GM12875 (cell line): Measurements from ENCODE around the gene SPHK1.

ENCODE experiments used
- H3K4me3 ChIP-seq: one replicate; pipeline ENCODE4 v1.5.1; 2011; ENCODE audit warnings: low read depth, low read length, control low read depth
- CTCF ChIP-seq: IDR thresholded peaks from 2 replicates; pipeline ENCODE4 v1.5.1; 2011; ENCODE audit warnings: low read depth, mild to moderate bottlenecking, control low read depth, inconsistent platforms, low read length, moderate library complexity, borderline replicate concordance; ENCODE audit not compliant: insufficient read depth

The SPHK1 gene

DNA sequence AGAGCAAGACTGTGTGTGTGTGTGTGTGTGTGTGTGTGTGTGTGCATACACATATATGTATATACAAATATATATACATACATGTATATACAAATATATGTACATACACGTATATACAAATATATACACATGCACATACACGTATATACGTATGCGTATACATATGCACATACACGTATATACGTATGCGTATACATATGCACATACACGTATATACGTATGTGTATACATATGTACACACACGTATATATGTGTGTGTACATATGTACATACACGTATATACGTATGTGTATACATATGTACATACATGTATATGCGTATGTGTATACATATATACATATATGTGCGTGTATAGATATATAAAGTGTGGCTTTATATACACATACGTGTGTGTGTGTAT, 31.4 kb downstream of the SPHK1 start:
- H3K4me3 ChIP-seq, result no peak overlapping the region
- no peak for TF ChIP-seq CTCF

GRCh38 chr17:76416457-76416856, 32.0 kb downstream of the SPHK1 start:
- TF ChIP-seq CTCF, result no peak
- no peak overlapping the region for H3K4me3 ChIP-seq

DNA sequence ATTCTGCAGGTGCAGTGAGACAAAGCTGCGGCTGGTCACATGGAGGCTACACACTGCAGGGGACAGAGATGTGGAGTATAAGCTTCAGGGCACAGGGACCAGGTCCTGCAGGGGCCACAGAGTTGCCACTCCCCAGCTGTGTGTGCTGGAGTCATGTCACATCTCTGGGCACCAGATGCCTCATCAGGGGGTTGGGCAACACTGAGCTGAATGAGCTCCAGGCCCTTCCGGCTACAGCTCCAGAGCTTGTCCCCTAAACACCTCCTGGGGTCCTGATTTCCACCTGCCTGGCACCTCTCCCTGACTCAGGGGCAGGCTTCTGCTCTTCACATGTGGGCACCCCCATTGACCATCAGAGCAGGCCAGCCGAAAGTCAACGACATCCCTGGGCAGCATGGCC, 32.5 kb downstream of the SPHK1 start:
- no peak for TF ChIP-seq CTCF
- H3K4me3 ChIP-seq, result no peak overlapping the region

DNA sequence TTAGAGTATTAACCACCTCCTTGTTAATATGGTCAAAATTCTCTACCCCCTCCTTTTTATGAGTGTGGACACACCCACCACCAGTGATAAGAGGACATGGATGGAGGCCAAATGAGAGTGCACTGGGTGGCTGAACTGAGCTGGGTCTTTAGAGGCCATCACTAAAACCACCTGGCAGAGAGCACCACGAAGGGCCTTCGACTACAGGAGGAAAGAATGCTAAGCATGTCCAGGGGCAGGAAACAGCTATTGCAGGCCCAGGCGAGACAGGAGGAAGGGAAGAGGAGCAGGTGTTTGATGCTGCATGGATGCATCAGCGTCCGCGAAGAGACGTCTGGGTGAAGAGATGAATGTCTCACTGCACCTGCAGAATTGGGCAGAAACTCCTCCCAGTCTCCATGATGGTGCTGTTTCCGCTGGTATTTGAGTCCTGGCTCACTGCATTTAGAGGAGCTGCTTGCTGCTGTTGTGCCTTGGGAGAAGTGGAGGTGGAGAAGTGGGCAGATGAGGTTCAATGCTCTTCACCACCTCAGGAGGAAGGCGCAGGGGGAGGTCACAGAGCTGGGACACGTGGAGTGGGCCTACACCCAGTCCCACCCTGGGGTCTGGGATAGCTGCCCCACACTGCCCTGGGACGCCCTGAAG, 33.2 kb downstream of the SPHK1 start:
- no peak for TF ChIP-seq CTCF
- no peak overlapping the region for H3K4me3 ChIP-seq

DNA sequence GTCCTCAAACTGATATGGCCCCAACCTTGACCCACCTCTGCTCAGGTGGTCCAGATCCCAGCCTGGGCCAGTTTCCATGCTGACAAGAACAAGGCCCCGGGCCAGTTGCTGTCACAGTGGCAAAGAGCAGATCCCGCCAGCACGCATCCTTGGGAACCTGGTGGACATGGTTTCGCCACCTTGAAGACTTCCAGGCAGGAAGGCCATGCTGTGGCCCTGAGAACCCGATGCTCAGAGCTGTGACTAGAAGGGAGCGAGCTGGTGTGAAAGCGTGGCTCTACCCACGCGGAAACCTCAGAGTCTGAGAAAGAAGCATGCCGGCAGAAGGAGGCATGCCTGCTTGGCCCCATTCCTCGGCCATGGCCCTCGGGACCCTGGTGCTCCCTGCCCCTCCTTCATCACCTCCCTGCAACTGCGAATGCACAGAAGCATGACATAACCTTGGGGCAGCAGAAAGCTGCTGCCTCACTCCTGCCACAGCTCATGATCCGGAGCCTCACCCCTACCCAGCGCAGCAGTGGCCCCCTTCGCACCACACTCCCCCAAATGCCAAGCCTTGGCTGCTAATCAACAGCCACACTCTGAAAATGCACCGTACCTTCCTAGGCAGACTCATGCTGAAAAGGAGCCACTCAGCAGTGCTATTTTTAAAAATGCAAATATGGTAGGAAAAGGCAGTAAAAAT, 35.3 kb downstream of the SPHK1 start:
- TF ChIP-seq CTCF, result no peak
- H3K4me3 ChIP-seq, result no peak overlapping the region

DNA sequence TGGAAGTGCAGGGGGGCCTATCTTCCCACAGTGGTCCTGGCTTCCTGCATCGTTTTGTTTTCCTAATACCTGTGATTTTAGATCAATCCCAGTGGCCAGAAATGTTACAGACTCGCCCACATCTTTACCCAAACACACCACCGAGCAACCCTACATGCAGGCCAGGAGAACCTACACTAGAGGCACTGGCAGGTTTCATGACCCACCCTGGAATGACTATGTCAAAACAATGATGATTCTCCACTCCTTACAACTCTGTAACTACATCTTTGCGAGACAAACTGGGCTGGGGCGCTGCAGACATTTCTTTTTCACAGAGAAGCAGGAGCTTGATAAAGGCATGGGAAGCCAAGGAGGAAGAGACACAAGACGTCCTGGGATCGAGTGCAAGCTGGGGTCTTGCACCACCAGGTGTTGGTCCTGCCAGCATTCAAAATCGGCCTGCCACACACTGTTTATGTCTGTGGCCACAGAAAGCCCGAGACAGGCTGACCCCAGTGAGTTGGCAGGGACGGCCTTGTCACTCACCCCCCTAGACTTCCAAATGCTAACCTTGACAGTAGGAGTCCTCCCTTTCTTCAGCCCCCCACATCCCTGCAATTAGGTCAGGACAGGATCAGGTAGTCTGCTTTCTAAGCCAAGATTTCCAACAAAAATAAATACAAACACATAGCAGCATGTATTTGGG, 36.1 kb downstream of the SPHK1 start:
- no peak for TF ChIP-seq CTCF
- H3K4me3 ChIP-seq, result no peak overlapping the region

DNA sequence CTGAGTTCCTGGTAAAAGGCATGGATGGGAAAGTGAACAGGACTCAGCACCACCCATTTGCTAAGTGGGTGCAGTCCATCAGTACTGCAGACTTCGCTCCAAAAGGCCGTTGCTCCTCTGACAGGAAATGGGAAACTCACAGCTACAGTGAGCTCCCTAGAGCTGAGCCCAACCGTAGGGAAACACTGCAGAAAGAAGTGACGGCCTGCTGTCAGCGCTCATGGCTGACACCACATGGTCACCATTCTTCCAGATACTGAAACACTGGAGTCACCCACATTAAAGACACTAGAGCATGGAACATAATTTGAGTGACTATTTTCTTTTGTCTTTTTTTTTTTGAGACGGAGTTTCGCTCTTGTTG, 36.6 kb downstream of the SPHK1 start:
- H3K4me3 ChIP-seq, result no peak overlapping the region
- TF ChIP-seq CTCF, result no peak
